GM19239 (cell line): ENCODE measurements around the gene OTOGL.

ENCODE experiments used
- DNase-seq: peaks from one replicate; pipeline ENCODE4 v3.0.0; 2011; ENCODE audit warnings: low spot score; ENCODE audit not compliant: insufficient read length
- FAIRE-seq: peaks from 2 replicates; lab custom pipeline; 2011; peaks lifted over from hg19 to GRCh38; lab: Jason Lieb, UNC

The OTOGL gene

DNA sequence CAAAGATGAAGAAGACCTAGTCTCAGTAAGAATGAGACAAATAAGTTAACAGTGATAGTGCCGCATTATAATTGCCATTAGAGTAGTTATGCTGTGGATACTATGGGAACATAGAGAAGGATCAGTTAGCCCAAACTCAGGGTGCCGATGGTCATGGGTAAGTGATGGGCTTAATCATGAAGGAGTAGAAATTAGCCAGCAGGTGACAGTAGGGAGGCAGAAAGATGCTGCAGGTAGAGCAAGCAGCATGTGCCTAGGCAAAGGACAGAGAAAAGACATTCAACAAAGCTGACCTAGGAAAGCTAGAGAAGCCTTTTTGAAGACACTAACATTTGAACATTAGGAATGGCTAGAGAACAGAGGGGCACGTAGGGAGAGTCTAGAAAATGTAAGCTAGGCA lies 314.1 kb downstream of the OTOGL start:
- DNase-seq (no peak), FAIRE-seq (no peak)

DNA sequence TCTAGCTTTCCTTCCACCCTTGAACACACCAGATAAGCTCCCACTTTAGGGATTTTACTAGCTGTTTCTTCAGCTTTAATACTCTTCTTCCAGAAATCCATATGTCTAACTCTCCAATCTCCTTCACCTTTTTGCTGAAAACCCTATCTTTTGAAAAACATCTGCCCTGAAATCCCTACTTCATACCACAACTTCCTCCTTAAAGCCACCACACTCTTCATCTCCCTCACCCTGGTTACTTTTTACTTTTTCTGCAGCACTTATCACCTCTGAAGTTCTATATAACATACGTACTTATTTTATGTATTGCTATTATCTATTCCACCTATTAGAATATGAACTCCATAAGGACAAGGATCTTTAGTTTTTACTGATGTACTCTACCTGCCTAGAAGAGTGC lies 316.1 kb downstream of the OTOGL start:
- DNase-seq (no peak), FAIRE-seq (no peak)

DNA sequence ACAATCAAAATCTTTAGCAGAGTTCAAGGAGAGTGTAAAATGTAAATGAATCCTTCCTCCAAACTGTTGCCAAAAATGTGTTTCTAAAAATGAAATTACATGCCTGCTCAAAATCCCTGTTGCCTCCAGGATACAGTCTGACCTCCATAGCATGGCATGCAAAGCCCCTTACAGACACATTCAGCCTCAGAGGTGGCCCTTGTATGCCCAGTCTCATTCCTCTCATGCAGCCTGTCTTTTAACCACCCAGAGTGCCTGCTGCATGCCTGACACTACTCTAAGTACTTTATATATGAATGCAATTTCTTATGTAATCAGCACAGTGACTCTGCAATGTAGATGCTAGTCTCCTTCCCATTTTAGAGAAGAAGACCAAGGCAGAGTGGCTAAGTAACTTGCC lies 320.3 kb downstream of the OTOGL start:
- FAIRE-seq (no peak), DNase-seq (no peak)

DNA sequence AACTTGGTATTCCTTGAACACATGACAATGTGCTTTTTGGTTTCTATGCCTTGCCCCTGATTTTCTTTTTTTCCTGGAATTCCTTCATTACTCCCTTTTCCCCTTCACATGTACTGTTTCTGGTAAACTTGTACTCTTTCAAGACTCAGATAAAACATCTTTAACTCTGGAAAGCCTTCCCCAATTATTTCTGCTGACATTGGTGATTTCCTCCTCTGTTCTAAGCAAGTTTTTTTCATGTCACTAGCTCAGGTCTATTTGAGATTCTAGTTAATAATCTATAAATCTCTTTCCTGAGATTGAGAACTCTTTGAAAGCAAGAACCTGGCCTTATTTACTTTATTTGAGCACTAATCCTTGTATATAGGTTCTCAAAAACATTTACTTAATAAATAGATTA lies 320.7 kb downstream of the OTOGL start:
- no peak for DNase-seq
- no peak for FAIRE-seq

DNA sequence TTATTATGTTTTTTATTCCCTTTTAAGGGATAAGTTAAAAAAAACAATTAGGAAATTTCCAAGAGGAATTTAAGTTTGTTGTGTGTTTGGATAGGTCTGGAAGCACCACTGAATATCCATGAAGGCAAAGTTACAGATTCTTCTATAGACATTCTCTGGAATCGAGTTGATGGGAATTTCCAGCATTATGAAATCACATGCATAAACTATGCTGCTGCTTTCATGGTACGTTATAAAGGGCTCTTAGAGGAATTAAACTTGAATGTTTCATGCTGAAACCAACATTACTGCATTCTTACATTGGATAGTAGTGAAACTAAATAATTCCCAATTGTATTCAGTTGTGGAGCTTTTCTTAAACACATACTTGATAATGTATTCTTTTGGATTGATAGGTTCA lies 323.2 kb downstream of the OTOGL start:
- no peak for FAIRE-seq
- DNase-seq, result no peak
